ENCODE data around the gene TMEM63A. TPM values are rescaled to one million over a fixed set of nuclear protein-coding genes. Genes with fewer than 3 reads are reported as not detected.

TMEM63A gene
- total and polyA plus RNA-seq, 2 of the 13 experiments (the other 11 are each of a cell fraction or from before 2014, with no cell fraction given): 23.9 to 53.3 TPM

- TF ChIP-seq, protein P1, sequence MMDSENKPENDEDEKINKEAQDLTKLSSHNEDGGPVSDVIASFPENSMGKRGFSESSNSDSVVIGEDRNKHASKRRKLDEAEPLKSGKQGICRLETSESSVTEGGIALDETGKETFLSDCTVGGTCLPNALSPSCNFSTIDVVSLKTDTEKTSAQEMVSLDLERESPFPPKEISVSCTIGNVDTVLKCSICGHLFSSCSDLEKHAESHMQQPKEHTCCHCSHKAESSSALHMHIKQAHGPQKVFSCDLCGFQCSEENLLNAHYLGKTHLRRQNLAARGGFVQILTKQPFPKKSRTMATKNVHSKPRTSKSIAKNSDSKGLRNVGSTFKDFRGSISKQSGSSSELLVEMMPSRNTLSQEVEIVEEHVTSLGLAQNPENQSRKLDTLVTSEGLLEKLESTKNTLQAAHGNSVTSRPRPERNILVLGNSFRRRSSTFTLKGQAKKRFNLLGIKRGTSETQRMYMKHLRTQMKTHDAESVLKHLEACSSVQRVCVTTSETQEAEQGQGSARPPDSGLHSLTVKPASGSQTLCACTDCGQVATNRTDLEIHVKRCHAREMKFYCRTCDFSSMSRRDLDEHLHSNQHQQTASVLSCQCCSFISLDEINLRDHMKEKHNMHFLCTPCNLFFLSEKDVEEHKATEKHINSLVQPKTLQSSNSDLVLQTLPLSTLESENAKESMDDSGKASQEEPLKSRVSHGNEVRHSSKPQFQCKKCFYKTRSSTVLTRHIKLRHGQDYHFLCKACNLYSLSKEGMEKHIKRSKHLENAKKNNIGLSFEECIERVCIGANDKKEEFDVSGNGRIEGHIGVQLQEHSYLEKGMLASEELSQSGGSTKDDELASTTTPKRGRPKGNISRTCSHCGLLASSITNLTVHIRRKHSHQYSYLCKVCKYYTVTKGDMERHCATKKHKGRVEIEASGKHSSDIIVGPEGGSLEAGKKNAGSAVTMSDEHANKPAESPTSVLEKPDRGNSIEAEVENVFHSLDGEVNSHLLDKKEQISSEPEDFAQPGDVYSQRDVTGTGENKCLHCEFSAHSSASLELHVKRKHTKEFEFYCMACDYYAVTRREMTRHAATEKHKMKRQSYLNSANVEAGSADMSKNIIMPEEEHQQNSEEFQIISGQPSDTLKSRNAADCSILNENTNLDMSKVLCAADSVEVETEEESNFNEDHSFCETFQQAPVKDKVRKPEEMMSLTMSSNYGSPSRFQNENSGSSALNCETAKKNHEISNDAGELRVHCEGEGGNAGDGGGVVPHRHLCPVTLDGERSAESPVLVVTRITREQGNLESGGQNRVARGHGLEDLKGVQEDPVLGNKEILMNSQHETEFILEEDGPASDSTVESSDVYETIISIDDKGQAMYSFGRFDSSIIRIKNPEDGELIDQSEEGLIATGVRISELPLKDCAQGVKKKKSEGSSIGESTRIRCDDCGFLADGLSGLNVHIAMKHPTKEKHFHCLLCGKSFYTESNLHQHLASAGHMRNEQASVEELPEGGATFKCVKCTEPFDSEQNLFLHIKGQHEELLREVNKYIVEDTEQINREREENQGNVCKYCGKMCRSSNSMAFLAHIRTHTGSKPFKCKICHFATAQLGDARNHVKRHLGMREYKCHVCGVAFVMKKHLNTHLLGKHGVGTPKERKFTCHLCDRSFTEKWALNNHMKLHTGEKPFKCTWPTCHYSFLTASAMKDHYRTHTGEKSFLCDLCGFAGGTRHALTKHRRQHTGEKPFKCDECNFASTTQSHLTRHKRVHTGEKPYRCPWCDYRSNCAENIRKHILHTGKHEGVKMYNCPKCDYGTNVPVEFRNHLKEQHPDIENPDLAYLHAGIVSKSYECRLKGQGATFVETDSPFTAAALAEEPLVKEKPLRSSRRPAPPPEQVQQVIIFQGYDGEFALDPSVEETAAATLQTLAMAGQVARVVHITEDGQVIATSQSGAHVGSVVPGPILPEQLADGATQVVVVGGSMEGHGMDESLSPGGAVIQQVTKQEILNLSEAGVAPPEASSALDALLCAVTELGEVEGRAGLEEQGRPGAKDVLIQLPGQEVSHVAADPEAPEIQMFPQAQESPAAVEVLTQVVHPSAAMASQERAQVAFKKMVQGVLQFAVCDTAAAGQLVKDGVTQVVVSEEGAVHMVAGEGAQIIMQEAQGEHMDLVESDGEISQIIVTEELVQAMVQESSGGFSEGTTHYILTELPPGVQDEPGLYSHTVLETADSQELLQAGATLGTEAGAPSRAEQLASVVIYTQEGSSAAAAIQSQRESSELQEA (CRISPR knock-in tag; IDR thresholded peaks at IDR 0.05; ENCODE audit: not compliant biosample characterization): no peak
- TF ChIP-seq ZNF484 (CRISPR knock-in tag; IDR thresholded peaks at IDR 0.05; ENCODE audit: borderline replicate concordance, low read depth) (no peak), TBX2 (CRISPR knock-in tag; IDR thresholded peaks at IDR 0.05; ENCODE audit: borderline replicate concordance) (peak; percentile 18; the same call in 1 of the 2 replicates), ZNF639 (CRISPR knock-in tag; conservative IDR thresholded peaks at IDR 0.05) (no peak), FOXP4 (CRISPR knock-in tag; IDR thresholded peaks at IDR 0.05) (0 out of 2 replicates have a peak, but pooled peaks have one; percentile 19), SP140L (CRISPR knock-in tag; IDR thresholded peaks at IDR 0.05; ENCODE audit: borderline replicate concordance) (no peak), CBX1 (IDR thresholded peaks at IDR 0.05; ENCODE audit: low read depth) (no peak), ZNF678 (CRISPR knock-in tag; IDR thresholded peaks at IDR 0.05) (no peak), ZNF572 (CRISPR knock-in tag; IDR thresholded peaks at IDR 0.05) (0 out of 2 replicates have a peak, but pooled peaks have one; percentile 44), MED8 (CRISPR knock-in tag; IDR thresholded peaks at IDR 0.05; ENCODE audit: insufficient replicate concordance) (no peak), ZZZ3 (CRISPR knock-in tag; IDR thresholded peaks at IDR 0.05; ENCODE audit: borderline replicate concordance) (no peak), ZNF512 (CRISPR knock-in tag; IDR thresholded peaks at IDR 0.05) (no peak), RBAK (CRISPR knock-in tag; IDR thresholded peaks at IDR 0.05) (no peak), ZNF629 (CRISPR knock-in tag; conservative IDR thresholded peaks at IDR 0.05) (no peak), ZNF121 (CRISPR knock-in tag; IDR thresholded peaks at IDR 0.05) (no peak)
These were observed 860 bp downstream of the TMEM63A start (continued) for GRCh38 chr1:225881081-225881958.

Measured in HepG2 (cell line).